CD14-positive monocyte (primary cell): ENCODE results near the gene KIF16B. TPM values are rescaled to one million over a fixed set of nuclear protein-coding genes. Genes with fewer than 3 reads are reported as not detected.

Source experiments
- DNase-seq, 3 donors: peaks; one replicate each; pipeline ENCODE4 v3.0.0-alpha.2; 2011 to 2022
- H2AFZ ChIP-seq: 2 replicates; pipeline ENCODE4 v1.6.0; 2012; ENCODE audit warnings: mild to moderate bottlenecking, low read depth, low read length, inconsistent platforms; ENCODE audit not compliant: insufficient read depth, poor library complexity, severe bottlenecking
- H3K27ac ChIP-seq, 2 donors: 1 replicate in 1 of 2; 2 replicates in 1 of 2; pipeline ENCODE4 v1.5.1; 2012 to 2013; ENCODE audit warnings: low read length in 2 of 2, control low read depth in 1 of 2, inconsistent platforms in 1 of 2, low read depth in 1 of 2, mild to moderate bottlenecking in 1 of 2
- H3K27me3 ChIP-seq, 2 donors: one replicate each; pipeline versions ENCODE4 v1.6.0 to v1.6.1; 2011 to 2013; ENCODE audit warnings: low read length in 2 of 2; ENCODE audit not compliant: control insufficient read depth in 2 of 2, insufficient read depth in 2 of 2
- H3K36me3 ChIP-seq, 2 donors: replicated peaks in 1 of 2; 1 replicate in 1 of 2; 2 replicates in 1 of 2; pipeline versions ENCODE4 v1.5.1 to v1.6.1; 2012 to 2013; ENCODE audit warnings: low read length in 2 of 2, control low read depth in 1 of 2, inconsistent platforms in 1 of 2, mild to moderate bottlenecking in 1 of 2; ENCODE audit not compliant: insufficient read depth in 2 of 2, control insufficient read depth in 1 of 2
- H3K4me1 ChIP-seq, 2 donors: 1 replicate in 1 of 2; 2 replicates in 1 of 2; pipeline versions ENCODE4 v1.5.1 to v1.6.1; 2012 to 2013; ENCODE audit warnings: low read length in 2 of 2, control low read depth in 1 of 2, inconsistent platforms in 1 of 2, mild to moderate bottlenecking in 1 of 2, moderate library complexity in 1 of 2; ENCODE audit not compliant: insufficient read depth in 2 of 2, control insufficient read depth in 1 of 2
- H3K4me2 ChIP-seq: replicated peaks from 2 replicates; pipeline ENCODE3; 2012; ENCODE audit warnings: low read length, moderate library complexity, mild to moderate bottlenecking; ENCODE audit not compliant: poor library complexity, severe bottlenecking; ENCODE audit errors: extremely low read depth
- H3K4me3 ChIP-seq, 3 experiments: fragments of 200-600 bp in 1 of 3; sonication (generic) in 1 of 3; replicated peaks in 1 of 3; 1 replicate in 2 of 3; 2 replicates in 1 of 3; pipeline ENCODE4 v1.5.1; 2011 to 2013; ENCODE audit warnings: low read length in 3 of 3, mild to moderate bottlenecking in 3 of 3, control low read depth in 2 of 3, low read depth in 2 of 3, inconsistent platforms in 1 of 3, moderate library complexity in 1 of 3
- H3K79me2 ChIP-seq: 2 replicates; pipeline ENCODE4 v1.6.0; 2012; ENCODE audit warnings: mild to moderate bottlenecking, control low read depth, inconsistent platforms, low read length, moderate library complexity; ENCODE audit not compliant: insufficient read depth
- H3K9ac ChIP-seq: 2 replicates; pipeline ENCODE4 v1.6.0; 2017; ENCODE audit warnings: low read length, mild to moderate bottlenecking; ENCODE audit not compliant: insufficient read depth, poor library complexity, severe bottlenecking
- H3K9me3 ChIP-seq, 2 donors: replicated peaks in 1 of 2; 1 replicate in 1 of 2; 2 replicates in 1 of 2; pipeline versions ENCODE4 v1.5.1 to v1.6.1; 2012 to 2013; ENCODE audit warnings: low read length in 2 of 2, control low read depth in 1 of 2; ENCODE audit not compliant: control insufficient read depth in 1 of 2, insufficient read depth in 1 of 2
- H4K20me1 ChIP-seq: 2 replicates; pipeline ENCODE4 v1.6.0; 2012; ENCODE audit warnings: mild to moderate bottlenecking, low read length, control low read depth, moderate library complexity; ENCODE audit not compliant: insufficient read depth
- H3K27ac Mint-ChIP-seq, 7 donors: one replicate each; pipeline ENCODE4 v1.8.0; 2020; ENCODE audit warnings: mild to moderate bottlenecking in 7 of 7, mixed read lengths in 7 of 7, moderate library complexity in 6 of 7, inconsistent platforms in 2 of 7
- H3K27me3 Mint-ChIP-seq, 3 donors: one replicate each; pipeline ENCODE4 v1.8.0; 2021 to 2022; ENCODE audit warnings: low read depth in 3 of 3, mild to moderate bottlenecking in 3 of 3, mixed read lengths in 3 of 3, moderate library complexity in 3 of 3, inconsistent platforms in 1 of 3
- H3K36me3 Mint-ChIP-seq, 2 donors: one replicate each; pipeline ENCODE4 v1.8.0; 2020; ENCODE audit warnings: mixed read lengths in 2 of 2, inconsistent platforms in 1 of 2, mild to moderate bottlenecking in 1 of 2
- H3K4me1 Mint-ChIP-seq: one replicate; pipeline ENCODE4 v1.8.0; 2020; ENCODE audit warnings: mild to moderate bottlenecking, mixed read lengths
- H3K4me3 Mint-ChIP-seq, 2 donors: one replicate each; pipeline ENCODE4 v1.8.0; 2020; ENCODE audit warnings: mild to moderate bottlenecking in 2 of 2, mixed read lengths in 2 of 2, moderate library complexity in 1 of 2
- H3K9me3 Mint-ChIP-seq, 7 donors: one replicate each; pipeline ENCODE4 v1.8.0; 2020 to 2022; ENCODE audit warnings: mixed read lengths in 7 of 7, mild to moderate bottlenecking in 6 of 7, moderate library complexity in 6 of 7, inconsistent platforms in 2 of 7
- CTCF ChIP-seq: fragments of 200-600 bp; IDR thresholded peaks from one replicate; pipeline ENCODE4 v1.8.0; 2022; ENCODE audit warnings: antibody characterized with exemption, mild to moderate bottlenecking
- WGBS: methylation state at CpG from one replicate; pipeline ENCODE4 v1.1.5; 2013; ENCODE audit warnings: missing lambda C conversion rate; ENCODE audit not compliant: insufficient coverage; 5-methylcytosine and 5-hydroxymethylcytosine counted together
- intact Hi-C, 2 donors: fragments of 100-400 bp; cut with micrococcal nuclease; formaldehyde crosslinking; loops; one replicate each; pipeline versions ENCODE4 v1.15.0 to v1.15.1; 2023
- polyA plus RNA-seq, 3 donors: library from polyadenylated mRNA; depleted of rRNA in 1 of 3; unstranded in 2 of 3; stranded (reverse) in 1 of 3; fragments of 300-500 nt in 2 of 3; fragments of >200 nt in 1 of 3; fragmentation: Illumina TruSeq in 2 of 3; gene quantifications; 1 replicate in 2 of 3; 2 replicates in 1 of 3; pipeline ENCODE4 v1.2.3, GENCODE V29; 2012 to 2021

Gene KIF16B
- polyA plus RNA-seq, 3 donors: 0.89 to 2.9 (median 2.8) TPM

GRCh38 chr20:16575390-16576140 is 2.3 kb upstream of the KIF16B start:
- WGBS: 37% methylated on average over 14 of the region's 18 CpGs
- H4K20me1 ChIP-seq: no peaks in the 10 kb centered on the region
- DNase-seq: no peak
- peak overlapping the region; percentile 29 for H3K9ac ChIP-seq
- peak overlapping the region; percentile 87 for H2AFZ ChIP-seq
- peaks cover 0 to 4% (median 0%) of the 10 kb centered on the region in 3 donors for H3K27me3 Mint-ChIP-seq
- no peaks in the 10 kb centered on the region for H3K27me3 ChIP-seq
- intact Hi-C loops: loop anchor here in 1 of 2 donors (2.0 kb wide), 1 partner anchor 153 kb away; no protein-coding TSS in a partner anchor
- H3K36me3 ChIP-seq: no peaks in the 10 kb centered on the region
- H3K9me3 ChIP-seq: no peaks in the 10 kb centered on the region
- H3K27ac Mint-ChIP-seq: peak overlapping the region in 4 of 7 donors; percentile 35 to 79 (median 63)
- H3K4me3 Mint-ChIP-seq: peak overlapping the region; percentile 86 to 94
- TF ChIP-seq CTCF: no peak
- H3K36me3 Mint-ChIP-seq: no peaks in the 10 kb centered on the region
- H3K27ac ChIP-seq: no peak overlapping the region
- peak overlapping the region; percentile 75 for H3K4me2 ChIP-seq
- H3K4me1 Mint-ChIP-seq: peaks cover 36% of the 10 kb centered on the region
- H3K4me3 ChIP-seq: peak overlapping the region; percentile 51 to 77 (median 61)
- H3K79me2 ChIP-seq: no peaks in the 10 kb centered on the region
- H3K4me1 ChIP-seq: peaks cover 24 to 31% of the 10 kb centered on the region in 2 donors
- peaks cover 0 to 3% (median 0%) of the 10 kb centered on the region in 7 donors for H3K9me3 Mint-ChIP-seq

DNA sequence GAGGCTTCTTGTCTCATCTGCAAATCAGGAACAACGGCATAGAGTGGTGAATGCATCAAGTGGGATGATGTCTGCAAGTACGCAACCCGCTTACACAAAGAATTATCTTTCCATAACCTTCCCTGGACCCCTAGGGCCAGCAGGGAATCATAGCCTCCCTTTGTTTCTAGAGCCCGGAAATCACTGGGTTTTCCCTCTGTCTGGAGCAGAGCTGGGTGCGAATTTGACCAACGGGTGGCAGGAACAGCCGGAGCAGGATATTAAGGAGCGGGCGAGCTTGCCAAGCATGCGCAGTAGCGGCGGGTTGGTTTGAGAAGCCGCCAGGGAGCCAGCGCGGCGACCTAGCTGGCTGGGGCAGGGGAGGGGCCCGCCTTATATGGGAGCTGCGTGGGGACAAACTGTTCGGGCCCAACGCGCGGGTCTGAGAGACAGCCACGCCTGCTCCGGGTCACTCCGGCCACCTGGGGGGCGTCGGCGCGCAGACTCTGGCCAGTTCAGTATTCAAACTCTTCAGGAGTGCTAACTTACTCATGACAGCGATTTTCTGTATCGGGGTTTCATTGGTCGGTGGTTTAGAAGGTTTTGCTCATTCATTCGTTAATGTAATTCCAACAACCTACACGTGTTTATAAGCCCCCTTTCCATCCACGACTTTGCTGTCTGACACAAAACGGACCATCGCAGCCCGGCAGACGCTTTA is 1.6 kb upstream of the KIF16B start:
- peak overlapping the region; percentile 87 for H2AFZ ChIP-seq
- Mint-ChIP-seq H3K27me3 (peaks cover 0 to 4% (median 0%) of the 10 kb centered on the region in 3 donors), H3K4me3 (peak overlapping the region; percentile 86 to 94), H3K36me3 (no peaks in the 10 kb centered on the region), H3K9me3 (peaks cover 0 to 3% (median 0%) of the 10 kb centered on the region in 7 donors), H3K27ac (peak overlapping the region in 6 of 7 donors; percentile 36 to 79 (median 63)), H3K4me1 (peaks cover 36% of the 10 kb centered on the region)
- peak overlapping the region; percentile 51 to 77 (median 61) for H3K4me3 ChIP-seq
- H3K27me3 ChIP-seq: no peaks in the 10 kb centered on the region
- H3K27ac ChIP-seq: no peak overlapping the region
- H3K9me3 ChIP-seq: no peaks in the 10 kb centered on the region
- peak overlapping the region; percentile 75 for H3K4me2 ChIP-seq
- intact Hi-C loops: loop anchor here in 1 of 2 donors (2.0 kb wide), 1 partner anchor 154 kb away; no protein-coding TSS in a partner anchor
- H3K79me2 ChIP-seq: no peaks in the 10 kb centered on the region
- peak; percentile 55 to 72 (median 68) for DNase-seq
- peaks cover 24 to 31% of the 10 kb centered on the region in 2 donors for H3K4me1 ChIP-seq
- peak overlapping the region; percentile 29 for H3K9ac ChIP-seq
- TF ChIP-seq CTCF: no peak
- no peaks in the 10 kb centered on the region for H4K20me1 ChIP-seq
- under 1% methylated on average over 27 of the region's 39 CpGs for WGBS
- no peaks in the 10 kb centered on the region for H3K36me3 ChIP-seq
